Measurements from ENCODE around the gene MFAP3L. TPM values are rescaled to one million over a fixed set of nuclear protein-coding genes. Genes with fewer than 3 reads are reported as not detected.

The MFAP3L gene
- total RNA-seq: 10 to 100 TPM in 1 of 2 donors, 1 to 10 TPM in 1; 1.3 to 14.5 TPM

DNA sequence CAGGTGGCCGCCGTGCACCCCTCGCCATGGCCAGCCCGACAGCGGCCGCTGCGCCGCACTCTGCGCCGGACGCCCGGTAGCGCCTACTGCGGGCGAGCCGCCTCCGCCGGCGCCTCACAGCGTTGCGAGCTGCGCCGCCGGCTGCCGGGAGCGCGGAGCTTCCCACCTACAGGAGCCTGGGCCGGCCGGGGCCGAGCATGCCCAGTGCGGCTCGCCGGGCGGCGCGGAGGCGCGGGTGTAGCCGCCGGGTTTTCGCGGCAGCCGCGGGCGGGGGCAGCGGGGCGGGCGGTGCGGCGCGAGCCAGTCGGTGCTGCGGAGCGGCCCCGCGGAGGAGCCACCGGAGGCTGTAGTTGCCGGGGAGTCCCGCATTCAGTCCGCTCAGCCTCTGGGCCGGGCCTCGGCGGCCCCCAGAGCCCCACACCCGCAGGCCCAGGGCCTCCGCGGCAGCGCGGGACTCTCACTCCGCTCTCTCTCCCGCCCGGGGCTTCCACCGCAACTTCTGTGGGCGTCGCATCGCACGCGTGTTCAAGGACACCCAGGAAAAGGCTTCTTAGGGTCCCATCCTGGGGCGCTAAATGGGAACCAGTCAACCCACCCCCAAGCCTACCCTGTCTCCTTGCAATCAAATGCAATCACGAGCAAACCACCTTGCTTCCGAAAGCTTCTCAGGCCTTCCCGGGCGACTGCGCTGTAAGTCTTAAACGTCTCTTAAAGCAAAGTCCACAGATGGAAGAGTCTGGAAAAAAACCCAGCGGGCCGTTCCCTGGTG lies at the start of gene MFAP3L:
MFAP3L (minus strand) TSS at position 143 of the 769 bp plus-strand sequence. CDS start 20,518 bp downstream, outside the sequence.
- Histone ChIP-seq H3K4me3 (peak within 1 kb of the TSS; percentile 53 to 92), H3K36me3 (replicated peaks in 1 of 2; ENCODE audit: insufficient read depth in 1 of 2, low read depth in 2 of 2) (no peaks in the 10 kb centered on the region), H3K9me3 (no peaks in the 10 kb centered on the region), H3K4me1 (peaks cover 6% of the 10 kb centered on the region), H3K27me3 (no peaks in the 10 kb centered on the region), H3K27ac (peak within 1 kb of the TSS; percentile 78 to 93 (median 88))
- DNase-seq: peak; percentile 88 to 92 (median 90)
- ATAC-seq: peak; percentile 91
- WGBS, 2 donors: 1% methylated on average over 9 to 70 of the region's 86 CpGs
- intact Hi-C loops (cut with DNase I): no loop called here
- TF ChIP-seq, protein P1, sequence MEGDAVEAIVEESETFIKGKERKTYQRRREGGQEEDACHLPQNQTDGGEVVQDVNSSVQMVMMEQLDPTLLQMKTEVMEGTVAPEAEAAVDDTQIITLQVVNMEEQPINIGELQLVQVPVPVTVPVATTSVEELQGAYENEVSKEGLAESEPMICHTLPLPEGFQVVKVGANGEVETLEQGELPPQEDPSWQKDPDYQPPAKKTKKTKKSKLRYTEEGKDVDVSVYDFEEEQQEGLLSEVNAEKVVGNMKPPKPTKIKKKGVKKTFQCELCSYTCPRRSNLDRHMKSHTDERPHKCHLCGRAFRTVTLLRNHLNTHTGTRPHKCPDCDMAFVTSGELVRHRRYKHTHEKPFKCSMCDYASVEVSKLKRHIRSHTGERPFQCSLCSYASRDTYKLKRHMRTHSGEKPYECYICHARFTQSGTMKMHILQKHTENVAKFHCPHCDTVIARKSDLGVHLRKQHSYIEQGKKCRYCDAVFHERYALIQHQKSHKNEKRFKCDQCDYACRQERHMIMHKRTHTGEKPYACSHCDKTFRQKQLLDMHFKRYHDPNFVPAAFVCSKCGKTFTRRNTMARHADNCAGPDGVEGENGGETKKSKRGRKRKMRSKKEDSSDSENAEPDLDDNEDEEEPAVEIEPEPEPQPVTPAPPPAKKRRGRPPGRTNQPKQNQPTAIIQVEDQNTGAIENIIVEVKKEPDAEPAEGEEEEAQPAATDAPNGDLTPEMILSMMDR (IDR thresholded peaks at IDR 0.05): peak in 1 of 7 experiments; percentile 33
- peak; percentile 54 to 71 (median 68) for TF ChIP-seq POLR2A (IDR thresholded peaks at IDR 0.05)

DNA sequence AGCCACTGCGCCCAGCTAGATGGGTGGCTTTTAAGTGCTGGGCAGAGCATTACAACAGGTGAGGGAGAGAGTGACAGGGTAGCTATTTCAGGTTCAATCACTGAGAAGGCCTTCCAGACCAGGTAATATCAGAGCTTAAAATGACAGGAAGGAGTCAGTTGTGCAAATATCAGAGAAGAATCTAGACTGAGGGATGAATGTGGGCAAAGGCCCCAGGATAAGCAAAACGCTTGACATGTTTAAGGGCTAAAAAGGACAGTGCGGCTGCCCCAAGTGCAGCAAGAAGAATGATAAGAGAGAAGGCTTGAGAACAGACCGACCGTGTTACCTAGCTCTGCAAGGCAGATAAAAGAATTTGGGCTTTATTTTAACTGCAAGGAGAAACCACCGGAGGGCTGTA lies 45.0 kb upstream of the MFAP3L start:
- H3K27ac ChIP-seq: no peak overlapping the region
- no peaks in the 10 kb centered on the region for H3K9me3 ChIP-seq
- H3K36me3 ChIP-seq (replicated peaks in 1 of 2; ENCODE audit: insufficient read depth in 1 of 2, low read depth in 2 of 2): no peaks in the 10 kb centered on the region
- intact Hi-C loops (cut with DNase I): no loop called here
- H3K4me1 ChIP-seq: no peaks in the 10 kb centered on the region
- H3K27me3 ChIP-seq: no peaks in the 10 kb centered on the region
- WGBS, 2 donors: 81 to 89% methylated on average over 6 of the region's 6 CpGs
- H3K4me3 ChIP-seq: no peak overlapping the region
- no peak for DNase-seq
- TF ChIP-seq POLR2A (IDR thresholded peaks at IDR 0.05): no peak
- TF ChIP-seq, protein P1 (IDR thresholded peaks at IDR 0.05): no peak
- no peak for ATAC-seq

DNA sequence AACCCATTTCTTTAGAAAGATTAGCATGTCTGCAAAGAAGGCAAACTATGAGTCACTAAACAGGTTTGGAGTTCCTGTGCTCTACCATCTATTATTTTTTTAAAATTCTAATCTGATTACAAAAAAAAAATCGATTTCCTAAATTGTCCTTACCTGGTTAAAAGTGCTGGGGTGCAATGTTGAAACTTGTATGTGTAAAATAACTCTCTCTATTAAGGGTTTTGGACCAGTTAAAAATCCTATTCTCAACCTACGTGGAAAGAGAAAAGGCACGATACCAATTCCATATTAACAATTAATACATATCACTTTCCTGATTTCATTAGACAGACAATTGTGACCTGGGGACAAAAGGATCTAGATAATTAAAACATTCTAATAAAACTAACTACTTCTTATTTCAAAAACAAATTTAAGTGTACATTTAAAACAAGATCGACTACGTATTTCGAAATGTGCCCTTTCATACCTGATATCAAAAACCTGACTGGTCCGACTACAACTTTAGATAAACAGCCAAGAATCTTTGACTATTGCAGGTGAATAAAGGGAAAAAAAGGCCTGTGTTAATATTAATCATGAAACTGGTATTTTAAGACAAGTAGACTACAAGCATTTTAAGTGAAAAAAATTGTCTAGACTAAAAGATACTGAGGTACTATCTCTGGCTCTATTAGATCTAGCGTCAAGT lies 42.4 kb upstream of the MFAP3L start:
- no peak overlapping the region for H3K4me3 ChIP-seq
- ATAC-seq: no peak
- H3K4me1 ChIP-seq: no peaks in the 10 kb centered on the region
- H3K27me3 ChIP-seq: no peaks in the 10 kb centered on the region
- 71 to 74% methylated on average over 8 of the region's 8 CpGs for WGBS, 2 donors
- H3K9me3 ChIP-seq: no peaks in the 10 kb centered on the region
- no peaks in the 10 kb centered on the region for H3K36me3 ChIP-seq (replicated peaks in 1 of 2; ENCODE audit: insufficient read depth in 1 of 2, low read depth in 2 of 2)
- H3K27ac ChIP-seq: no peak overlapping the region
- intact Hi-C loops (cut with DNase I): no loop called here
- TF ChIP-seq, protein P1 (IDR thresholded peaks at IDR 0.05): no peak
- no peak for TF ChIP-seq POLR2A (IDR thresholded peaks at IDR 0.05)
- DNase-seq: no peak

DNA sequence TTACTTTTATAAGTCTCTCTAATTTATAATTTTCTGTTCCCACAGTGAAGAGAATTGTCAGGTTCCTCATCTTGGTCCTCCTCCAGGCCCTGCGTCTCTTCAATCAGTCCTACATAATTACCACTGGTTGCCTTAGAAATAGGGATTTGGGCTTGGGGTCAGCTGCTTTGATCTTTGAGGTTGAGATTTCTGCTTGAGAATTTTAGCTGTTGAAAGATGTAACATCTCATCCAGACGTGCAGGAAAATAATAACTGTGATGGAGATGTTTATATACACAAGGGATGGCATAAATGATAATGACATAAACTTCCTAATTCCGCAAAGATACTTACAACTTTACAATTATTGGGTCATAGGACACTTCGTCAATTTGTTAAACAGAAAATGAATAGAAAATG lies 33.2 kb upstream of the MFAP3L start:
- no peak overlapping the region for H3K27ac ChIP-seq
- no peak overlapping the region for H3K4me3 ChIP-seq
- DNase-seq: no peak
- H3K36me3 ChIP-seq (replicated peaks in 1 of 2; ENCODE audit: insufficient read depth in 1 of 2, low read depth in 2 of 2): peaks cover 0 to 3% of the 10 kb centered on the region in 2 donors
- WGBS, 2 donors: 73 to 88% methylated on average over 4 of the region's 4 CpGs
- TF ChIP-seq, protein P1 (IDR thresholded peaks at IDR 0.05): no peak
- TF ChIP-seq POLR2A (IDR thresholded peaks at IDR 0.05): no peak
- intact Hi-C loops (cut with DNase I): no loop called here
- no peaks in the 10 kb centered on the region for H3K9me3 ChIP-seq
- no peaks in the 10 kb centered on the region for H3K27me3 ChIP-seq
- no peak for ATAC-seq
- no peaks in the 10 kb centered on the region for H3K4me1 ChIP-seq
